Measurements from ENCODE around the gene ADAMTS9.

ADAMTS9 gene

GRCh38 chr3:64684715-64685261 lies 3.0 kb downstream of the ADAMTS9 start:
- DNase-seq, result no peak

GRCh38 chr3:64681827-64682226 lies 6.0 kb downstream of the ADAMTS9 start:
- DNase-seq, result no peak

GRCh38 chr3:64681015-64681414 lies 6.8 kb downstream of the ADAMTS9 start:
- no peak for DNase-seq

- DNase-seq, result no peak
These were observed 7.5 kb downstream of the ADAMTS9 start for GRCh38 chr3:64680334-64680733.

GRCh38 chr3:64677961-64678716 lies 9.7 kb downstream of the ADAMTS9 start:
- DNase-seq, result no peak

GRCh38 chr3:64676831-64677230 lies 11.0 kb downstream of the ADAMTS9 start:
- no peak for DNase-seq

- DNase-seq, result no peak
These were observed 12.0 kb downstream of the ADAMTS9 start for GRCh38 chr3:64675687-64676247.

GRCh38 chr3:64674591-64675076 lies 13.2 kb downstream of the ADAMTS9 start:
- DNase-seq, result no peak

- no peak for DNase-seq
These were observed 14.6 kb downstream of the ADAMTS9 start for GRCh38 chr3:64673159-64673715.

GRCh38 chr3:64668582-64669510 lies 19.0 kb downstream of the ADAMTS9 start:
- DNase-seq, result no peak

- DNase-seq, result no peak
These were observed 19.8 kb downstream of the ADAMTS9 start for GRCh38 chr3:64667887-64668581.

GRCh38 chr3:64667138-64667537 lies 20.7 kb downstream of the ADAMTS9 start:
- DNase-seq, result no peak

GRCh38 chr3:64666171-64666588 lies 21.6 kb downstream of the ADAMTS9 start:
- no peak for DNase-seq

GRCh38 chr3:64664397-64664796 lies 23.4 kb downstream of the ADAMTS9 start:
- DNase-seq, result no peak

- no peak for DNase-seq
These were observed 28.2 kb downstream of the ADAMTS9 start for GRCh38 chr3:64659617-64659978.

- no peak for DNase-seq
These were observed 29.8 kb downstream of the ADAMTS9 start for GRCh38 chr3:64658001-64658400.

GRCh38 chr3:64656544-64656943 lies 31.3 kb downstream of the ADAMTS9 start:
- no peak for DNase-seq

GRCh38 chr3:64655160-64655559 lies 32.6 kb downstream of the ADAMTS9 start:
- DNase-seq, result no peak

- no peak for DNase-seq
These were observed 33.8 kb downstream of the ADAMTS9 start for GRCh38 chr3:64654013-64654412.

- DNase-seq, result no peak
These were observed 34.7 kb downstream of the ADAMTS9 start for GRCh38 chr3:64653101-64653500.

GRCh38 chr3:64651741-64652241 lies 36.0 kb downstream of the ADAMTS9 start:
- no peak for DNase-seq

- no peak for DNase-seq
These were observed 36.5 kb downstream of the ADAMTS9 start for GRCh38 chr3:64651303-64651702.
